GM12865 (cell line): ENCODE results near the gene M1AP.
A peak's percentile ranks its signal among the peaks of the same experiment; 100 is the strongest.

ENCODE experiments used
- DNase-seq: peaks from one replicate; pipeline ENCODE4 v3.0.0; 2010; ENCODE audit warnings: low read depth
- H3K4me3 ChIP-seq: 2 replicates; pipeline ENCODE4 v1.5.1; 2011; ENCODE audit warnings: mild to moderate bottlenecking, low read depth, low read length, control low read depth
- TF ChIP-seq, protein P1 (sequence below): IDR thresholded peaks from 2 replicates; pipeline ENCODE4 v1.5.1; 2011; ENCODE audit warnings: low read length, control low read depth, low read depth, inconsistent platforms; ENCODE audit not compliant: insufficient read depth; ENCODE audit errors: missing control alignments

M1AP gene

DNA sequence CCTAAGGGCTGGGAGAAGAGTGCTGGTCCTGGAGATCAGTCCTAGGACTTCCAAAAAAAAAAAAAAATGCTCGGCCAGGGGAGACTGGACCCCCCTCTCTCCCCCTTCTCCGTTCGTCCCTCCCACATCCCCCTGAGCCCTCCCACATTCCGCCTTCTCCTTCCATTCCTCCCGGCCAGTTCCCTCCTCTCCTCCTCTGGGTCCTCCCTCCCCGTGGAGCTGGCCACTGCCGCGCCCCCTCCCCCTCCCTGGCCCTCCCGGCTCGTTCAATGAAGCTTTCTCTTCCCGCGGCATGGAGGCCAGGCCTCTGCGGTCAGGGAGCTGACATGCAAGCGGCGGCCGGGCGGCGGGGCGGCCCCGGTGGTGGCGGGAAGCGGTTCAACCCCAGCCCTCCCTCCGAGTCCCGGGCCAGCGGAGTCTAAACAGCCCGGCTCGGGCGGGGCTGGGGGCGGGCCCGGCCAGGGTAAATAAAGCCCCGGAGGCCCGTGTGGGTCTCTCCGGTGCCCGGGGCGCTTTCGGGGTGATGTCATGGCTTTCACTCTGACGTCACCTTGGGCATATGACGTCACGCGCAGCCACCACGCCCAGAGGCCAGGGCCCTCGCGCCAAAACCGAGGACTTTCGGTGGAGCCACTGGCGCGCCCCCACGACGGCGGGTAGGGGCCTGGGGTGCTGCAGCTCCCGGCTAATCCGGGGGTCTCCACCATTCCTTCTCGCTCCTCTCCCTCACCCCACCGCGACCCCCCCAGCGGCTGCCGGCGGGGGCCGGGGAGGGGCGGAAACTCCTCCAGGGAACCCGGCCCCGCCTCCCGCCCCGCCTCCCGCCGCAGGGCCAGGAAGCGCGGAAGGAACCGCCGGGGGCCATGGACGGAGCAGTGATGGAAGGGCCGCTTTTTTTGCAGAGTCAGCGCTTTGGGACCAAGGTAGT lies 94.0 kb downstream of the M1AP start, which contains the start of the genes DOK1 and LOXL3:
DOK1 (plus strand) TSS at position 829 of the 928 bp plus-strand sequence; CDS start at position 864, 35 bp downstream.
LOXL3 (minus strand) TSS at position 51 of the 928 bp plus-strand sequence. CDS start 1,308 bp downstream, outside the sequence.
- peak; percentile 89 for DNase-seq

DNA sequence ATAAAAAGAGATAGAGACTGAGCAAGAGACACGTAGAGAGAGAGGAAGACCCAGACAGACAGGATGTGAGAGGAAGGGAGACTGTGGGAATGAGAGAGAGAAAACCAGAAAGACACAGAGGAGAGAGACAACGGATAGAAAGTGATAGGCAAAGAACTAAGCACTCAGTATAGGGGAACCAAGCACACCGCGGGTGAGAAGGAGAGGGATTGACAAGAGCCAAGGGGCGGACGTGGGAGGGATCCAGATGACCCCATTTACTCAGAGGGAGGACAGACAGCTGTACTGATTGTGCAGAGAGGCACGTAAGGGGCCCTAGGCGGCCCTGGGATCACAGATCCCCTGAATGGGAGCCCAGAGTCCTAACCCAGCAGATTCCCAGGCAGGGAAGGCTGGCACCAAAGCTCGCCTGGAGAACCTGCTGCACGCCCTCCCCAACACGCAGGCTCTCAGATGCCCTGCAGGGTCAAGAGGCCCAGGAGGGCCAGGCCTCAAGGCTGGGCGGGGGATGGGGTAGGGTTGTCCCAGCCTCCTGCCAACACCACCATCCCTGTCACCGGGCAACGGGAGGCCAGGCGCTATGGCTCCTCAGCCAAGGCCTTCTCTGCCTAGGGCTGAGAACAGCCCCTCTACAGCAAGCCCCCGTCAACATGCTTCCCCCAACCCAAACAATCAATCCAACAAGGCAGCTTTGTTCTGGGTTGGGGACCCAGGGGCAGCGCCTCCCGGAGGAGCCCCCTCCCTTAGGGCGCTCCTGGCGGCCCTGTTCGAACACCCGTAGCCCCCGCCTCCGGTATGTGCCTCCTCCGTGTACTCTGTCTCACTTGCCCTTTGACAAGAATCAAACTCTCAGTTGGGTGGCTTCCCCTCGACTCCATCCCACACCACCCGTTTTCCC lies 95.0 kb downstream of the M1AP start:
- H3K4me3 ChIP-seq: peak overlapping the region; percentile 98
- TF ChIP-seq, protein P1, sequence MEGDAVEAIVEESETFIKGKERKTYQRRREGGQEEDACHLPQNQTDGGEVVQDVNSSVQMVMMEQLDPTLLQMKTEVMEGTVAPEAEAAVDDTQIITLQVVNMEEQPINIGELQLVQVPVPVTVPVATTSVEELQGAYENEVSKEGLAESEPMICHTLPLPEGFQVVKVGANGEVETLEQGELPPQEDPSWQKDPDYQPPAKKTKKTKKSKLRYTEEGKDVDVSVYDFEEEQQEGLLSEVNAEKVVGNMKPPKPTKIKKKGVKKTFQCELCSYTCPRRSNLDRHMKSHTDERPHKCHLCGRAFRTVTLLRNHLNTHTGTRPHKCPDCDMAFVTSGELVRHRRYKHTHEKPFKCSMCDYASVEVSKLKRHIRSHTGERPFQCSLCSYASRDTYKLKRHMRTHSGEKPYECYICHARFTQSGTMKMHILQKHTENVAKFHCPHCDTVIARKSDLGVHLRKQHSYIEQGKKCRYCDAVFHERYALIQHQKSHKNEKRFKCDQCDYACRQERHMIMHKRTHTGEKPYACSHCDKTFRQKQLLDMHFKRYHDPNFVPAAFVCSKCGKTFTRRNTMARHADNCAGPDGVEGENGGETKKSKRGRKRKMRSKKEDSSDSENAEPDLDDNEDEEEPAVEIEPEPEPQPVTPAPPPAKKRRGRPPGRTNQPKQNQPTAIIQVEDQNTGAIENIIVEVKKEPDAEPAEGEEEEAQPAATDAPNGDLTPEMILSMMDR: no peak
- peak; percentile 74 for DNase-seq

More for the DNA sequence above, 94.0 kb downstream of the M1AP start, which contains the start of the genes DOK1 and LOXL3:
- TF ChIP-seq, protein P1: no peak
- H3K4me3 ChIP-seq: peak within 1 kb of the TSS; percentile 98

DNA sequence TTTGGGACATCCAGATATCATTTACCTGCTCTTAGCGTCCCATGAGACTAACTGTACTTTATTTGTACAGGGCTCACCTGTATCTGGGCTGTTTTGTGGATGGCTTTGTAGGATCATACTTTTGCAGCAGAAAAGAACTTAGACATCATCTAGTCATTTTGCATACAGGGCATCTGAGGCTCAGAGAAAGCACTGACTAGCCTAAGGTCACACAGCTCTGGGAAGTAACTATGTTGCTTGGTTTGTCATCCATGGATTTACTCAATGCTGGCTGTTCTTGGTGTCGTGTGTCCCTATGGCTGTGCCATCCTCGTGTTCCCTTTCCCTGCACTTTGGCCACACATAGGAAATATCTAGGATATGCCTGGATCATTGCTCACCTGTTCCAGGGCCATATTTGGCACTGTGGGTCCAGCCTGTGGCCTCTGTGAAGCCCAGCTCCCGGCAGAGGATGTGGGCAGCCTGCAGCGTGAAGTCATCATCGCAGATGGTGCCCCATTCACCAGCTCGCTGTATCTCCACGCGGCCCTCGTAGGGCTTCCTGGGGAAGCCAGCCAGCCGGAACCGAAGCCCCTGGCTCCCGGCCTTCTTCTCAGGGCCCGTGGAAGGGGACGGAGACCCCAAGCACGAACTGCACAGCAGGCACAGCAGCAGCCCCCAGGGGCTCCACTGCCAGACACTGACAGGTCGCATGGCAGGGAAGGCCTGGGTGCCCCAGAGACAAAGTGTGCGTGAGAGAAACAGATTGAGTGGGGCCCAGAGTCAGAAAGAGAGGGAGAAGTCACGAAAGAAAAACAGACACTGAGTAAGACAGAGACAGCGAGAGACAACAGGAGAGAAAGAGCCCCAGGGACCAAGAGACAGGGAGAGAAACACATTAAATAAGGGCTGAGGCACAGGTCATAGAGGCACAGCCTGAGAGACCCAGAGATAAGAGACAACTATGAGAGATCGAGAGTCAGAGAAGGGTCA lies 95.9 kb downstream of the M1AP start:
- DNase-seq: peak; percentile 73
- peak overlapping the region; percentile 98 for H3K4me3 ChIP-seq
- TF ChIP-seq, protein P1: no peak

DNA sequence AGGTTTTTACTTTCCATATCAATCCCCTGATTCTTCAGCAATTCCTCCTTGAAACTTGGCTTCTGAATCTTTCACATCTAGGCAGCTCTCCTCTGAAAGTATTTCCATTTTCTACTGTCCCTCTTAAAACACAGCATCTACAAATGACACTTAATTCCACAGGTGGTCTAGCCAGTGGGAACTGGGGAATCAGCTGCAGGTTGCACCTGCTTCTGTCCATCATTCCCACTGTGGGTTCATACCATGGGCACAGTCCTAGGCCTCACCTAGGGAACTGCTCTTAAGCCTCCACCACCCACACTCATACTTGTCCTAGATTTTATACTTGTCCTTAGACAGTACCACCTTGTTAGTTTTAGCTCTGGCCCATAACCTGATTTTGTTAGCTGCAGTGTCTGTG lies 96.6 kb downstream of the M1AP start:
- no peak for DNase-seq
- TF ChIP-seq, protein P1: no peak

DNA sequence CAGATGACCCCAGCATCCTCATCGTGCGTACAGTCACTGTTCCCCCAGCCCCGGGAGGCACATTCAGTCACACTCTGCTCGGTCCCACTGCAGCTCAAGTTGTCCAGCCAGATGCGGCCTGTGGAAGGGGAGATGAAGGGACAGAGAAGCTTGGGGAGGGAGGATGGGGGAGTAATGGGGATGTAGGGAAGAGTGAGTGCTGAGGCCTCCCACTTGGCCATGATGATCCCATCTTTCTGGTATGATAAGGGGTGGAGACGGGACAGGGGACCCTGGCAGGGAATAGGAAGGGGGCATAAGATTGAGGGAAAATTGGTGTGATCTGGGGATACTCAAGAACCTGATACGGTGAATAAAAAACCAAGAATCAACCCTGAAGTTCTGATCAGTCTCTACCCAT lies 97.9 kb downstream of the M1AP start:
- DNase-seq: no peak
- peak overlapping the region; percentile 98 for H3K4me3 ChIP-seq
- TF ChIP-seq, protein P1: no peak

More for the DNA sequence above, 96.6 kb downstream of the M1AP start:
- H3K4me3 ChIP-seq: peak overlapping the region; percentile 98
